ENCODE data around the gene GMEB1. TPM values are rescaled to one million over a fixed set of nuclear protein-coding genes. Genes with fewer than 3 reads are reported as not detected.
"Not testable (repeated sequence)": the region's sequence is repeated elsewhere in the genome, so short reads cannot be mapped to it uniquely, and the experiment has no call there.

Gene GMEB1
- total RNA-seq, 1 donor from 2014 or later: 11.5 TPM

DNA sequence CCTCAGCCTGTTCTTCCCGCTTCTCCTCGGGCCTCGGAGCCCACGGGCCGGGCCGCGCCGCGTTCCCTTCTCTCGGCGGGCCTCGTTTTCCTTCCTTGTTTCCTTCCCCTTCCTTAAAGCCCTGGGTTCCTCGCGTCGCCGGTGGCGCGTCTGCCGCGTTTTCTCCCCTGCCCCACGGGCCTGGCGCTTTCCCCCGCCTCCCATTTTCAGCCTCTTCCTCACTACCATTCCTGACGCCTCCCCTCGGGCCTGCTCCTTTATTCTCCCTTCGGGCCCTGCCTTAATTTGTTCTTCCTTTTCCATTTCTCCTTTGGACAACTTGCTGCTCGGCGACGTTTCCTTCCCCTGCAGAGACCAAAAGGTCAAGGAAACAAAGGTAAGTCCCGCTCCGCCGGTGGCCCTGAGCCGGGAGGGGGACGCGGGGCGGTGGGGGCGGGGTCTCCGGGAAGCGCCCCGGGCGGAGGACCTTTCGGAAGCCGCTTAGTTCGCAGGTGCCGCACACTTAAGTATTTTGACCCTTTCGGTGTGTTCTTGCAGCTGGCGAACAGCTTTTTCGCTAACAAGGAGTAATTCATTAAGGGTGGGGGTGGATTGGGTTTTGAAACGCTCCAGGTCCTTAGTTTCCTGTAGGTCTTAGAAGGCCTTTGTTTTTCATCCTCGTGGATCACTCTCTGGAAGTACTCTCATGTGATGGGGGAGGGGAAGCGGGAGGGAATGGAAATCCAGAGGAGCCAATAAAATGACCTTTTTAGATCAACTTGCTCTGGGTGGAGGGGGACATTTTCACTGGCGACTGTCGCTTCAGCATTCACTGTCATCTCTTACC is 68.9 kb downstream of the GMEB1 start:
- DNase-seq (ENCODE audit: low read depth): peak; percentile 32
- H3K4me3 ChIP-seq (ENCODE audit: low read depth, low read length): peak overlapping the region; percentile 95
- TF ChIP-seq, protein P1, sequence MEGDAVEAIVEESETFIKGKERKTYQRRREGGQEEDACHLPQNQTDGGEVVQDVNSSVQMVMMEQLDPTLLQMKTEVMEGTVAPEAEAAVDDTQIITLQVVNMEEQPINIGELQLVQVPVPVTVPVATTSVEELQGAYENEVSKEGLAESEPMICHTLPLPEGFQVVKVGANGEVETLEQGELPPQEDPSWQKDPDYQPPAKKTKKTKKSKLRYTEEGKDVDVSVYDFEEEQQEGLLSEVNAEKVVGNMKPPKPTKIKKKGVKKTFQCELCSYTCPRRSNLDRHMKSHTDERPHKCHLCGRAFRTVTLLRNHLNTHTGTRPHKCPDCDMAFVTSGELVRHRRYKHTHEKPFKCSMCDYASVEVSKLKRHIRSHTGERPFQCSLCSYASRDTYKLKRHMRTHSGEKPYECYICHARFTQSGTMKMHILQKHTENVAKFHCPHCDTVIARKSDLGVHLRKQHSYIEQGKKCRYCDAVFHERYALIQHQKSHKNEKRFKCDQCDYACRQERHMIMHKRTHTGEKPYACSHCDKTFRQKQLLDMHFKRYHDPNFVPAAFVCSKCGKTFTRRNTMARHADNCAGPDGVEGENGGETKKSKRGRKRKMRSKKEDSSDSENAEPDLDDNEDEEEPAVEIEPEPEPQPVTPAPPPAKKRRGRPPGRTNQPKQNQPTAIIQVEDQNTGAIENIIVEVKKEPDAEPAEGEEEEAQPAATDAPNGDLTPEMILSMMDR (conservative IDR thresholded peaks at IDR 0.05; ENCODE audit: low read depth, low read length): no peak

GRCh38 chr1:28740118-28740517 is 71.5 kb downstream of the GMEB1 start:
- no peak for DNase-seq (ENCODE audit: low read depth)
- H3K4me3 ChIP-seq (ENCODE audit: low read depth, low read length): no peak overlapping the region
- TF ChIP-seq, protein P1 (conservative IDR thresholded peaks at IDR 0.05; ENCODE audit: low read depth, low read length): no peak

DNA sequence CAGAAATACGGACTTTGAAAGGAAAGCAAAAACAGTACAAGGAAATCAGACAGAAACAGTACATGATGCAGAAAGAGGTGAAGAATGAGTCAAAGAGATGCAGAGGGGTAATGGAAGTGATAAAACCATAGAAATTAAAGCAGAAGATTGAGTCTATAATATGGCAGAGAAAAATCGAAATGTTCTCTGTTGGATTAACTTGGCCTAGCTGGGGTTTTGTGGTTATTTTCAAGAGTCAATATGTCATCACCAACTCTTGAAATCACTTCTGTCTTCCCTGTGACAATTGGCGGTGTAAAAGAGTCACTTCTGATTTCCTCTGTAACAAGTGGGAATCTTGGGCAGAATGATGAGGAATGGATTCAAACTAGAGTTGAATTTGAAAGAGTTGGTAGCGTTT is 75.6 kb downstream of the GMEB1 start:
- H3K4me3 ChIP-seq (ENCODE audit: low read depth, low read length): no peak overlapping the region
- DNase-seq (ENCODE audit: low read depth): no peak
- TF ChIP-seq, protein P1 (conservative IDR thresholded peaks at IDR 0.05; ENCODE audit: low read depth, low read length): no peak

- DNase-seq (ENCODE audit: low read depth): no peak
- H3K4me3 ChIP-seq (ENCODE audit: low read depth, low read length): no peak overlapping the region
- TF ChIP-seq, protein P1 (conservative IDR thresholded peaks at IDR 0.05; ENCODE audit: low read depth, low read length): no peak
These were observed 77.1 kb downstream of the GMEB1 start for GRCh38 chr1:28745653-28746173.

DNA sequence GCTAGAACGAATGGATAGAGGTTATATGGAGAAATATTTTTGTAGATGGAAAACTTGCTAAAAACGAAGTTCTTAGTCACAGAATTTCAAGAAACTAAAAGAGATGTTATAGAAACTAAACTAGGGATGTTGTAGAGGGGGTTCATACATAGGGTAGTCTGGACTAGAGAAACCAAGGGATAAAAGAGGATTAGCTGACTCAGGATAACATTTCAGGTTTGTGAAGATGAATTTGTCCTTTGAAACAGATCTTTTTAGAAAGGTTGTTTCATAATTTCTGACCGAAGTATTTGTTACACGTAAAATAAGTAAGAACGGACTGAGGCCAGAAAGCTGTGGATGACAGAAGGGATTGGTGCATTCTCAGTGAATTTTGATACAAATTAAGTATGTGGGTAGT is 81.7 kb downstream of the GMEB1 start:
- H3K4me3 ChIP-seq (ENCODE audit: low read depth, low read length): no peak overlapping the region
- no peak for DNase-seq (ENCODE audit: low read depth)
- TF ChIP-seq, protein P1 (conservative IDR thresholded peaks at IDR 0.05; ENCODE audit: low read depth, low read length): no peak

GRCh38 chr1:28750771-28751294 is 82.2 kb downstream of the GMEB1 start:
- not testable (repeated sequence) for H3K4me3 ChIP-seq (ENCODE audit: low read depth, low read length); DNase-seq (ENCODE audit: low read depth)

DNA sequence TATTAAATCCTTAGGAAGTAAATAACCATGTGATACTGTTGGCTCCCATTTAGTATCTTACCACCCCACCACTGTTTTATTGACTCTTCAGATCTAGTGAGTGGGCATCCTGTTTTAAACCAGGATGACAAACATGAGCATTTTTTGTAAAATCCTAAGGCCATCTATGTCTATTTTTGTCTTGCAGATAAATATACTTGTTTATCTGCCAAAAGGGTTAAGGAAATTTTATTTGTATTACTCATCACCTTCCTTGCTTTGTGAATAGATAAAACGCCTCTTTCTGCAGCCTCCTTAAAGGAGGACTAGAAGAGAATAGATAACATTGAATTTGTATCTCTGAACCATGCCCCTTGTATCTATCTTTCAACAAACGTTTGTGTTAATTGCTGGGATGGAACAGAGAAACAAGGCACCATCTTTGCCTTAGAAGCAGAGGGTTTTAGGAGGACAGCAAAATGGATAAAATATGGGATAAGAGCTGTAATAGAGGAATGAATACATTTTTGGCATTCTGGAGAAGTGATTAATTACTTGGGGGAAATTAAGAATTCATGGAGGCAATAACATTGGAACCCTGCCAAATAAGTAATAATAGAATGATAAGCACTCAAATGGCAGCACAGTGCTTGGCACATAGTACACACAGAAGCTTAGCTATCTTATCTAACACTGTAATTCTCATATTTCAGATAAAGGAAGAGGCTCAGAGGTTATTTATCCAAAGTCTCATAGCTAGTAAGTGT is 82.9 kb downstream of the GMEB1 start:
- no peak for DNase-seq (ENCODE audit: low read depth)
- TF ChIP-seq, protein P1 (conservative IDR thresholded peaks at IDR 0.05; ENCODE audit: low read depth, low read length): no peak

More for the DNA sequence above, 82.9 kb downstream of the GMEB1 start:
- H3K4me3 ChIP-seq (ENCODE audit: low read depth, low read length): no peak overlapping the region
